Lower leg skin (tissue), 3 donors: ENCODE data around the gene ACCSL.

Source experiments
- CTCF ChIP-seq, 3 donors: fragments of 450-650 bp; IDR thresholded peaks; one replicate each; pipeline ENCODE4 v1.5.1; 2016; ENCODE audit warnings: antibody characterized with exemption in 3 of 3, mild to moderate bottlenecking in 3 of 3, moderate library complexity in 2 of 3
- POLR2A ChIP-seq, 2 donors: fragments of 450-650 bp; IDR thresholded peaks; one replicate each; pipeline ENCODE4 v1.6.1; 2016 to 2017; ENCODE audit warnings: antibody characterized with exemption in 2 of 2, mild to moderate bottlenecking in 1 of 2, moderate library complexity in 1 of 2

- no peak for TF ChIP-seq CTCF (IDR thresholded peaks at IDR 0.05)
- TF ChIP-seq POLR2A (IDR thresholded peaks at IDR 0.05) = no peak
These were observed 43.2 kb upstream of the ACCSL start for GRCh38 chr11:44004452-44005062.
